ENCODE results near the gene FHAD1.

Gene FHAD1

DNA sequence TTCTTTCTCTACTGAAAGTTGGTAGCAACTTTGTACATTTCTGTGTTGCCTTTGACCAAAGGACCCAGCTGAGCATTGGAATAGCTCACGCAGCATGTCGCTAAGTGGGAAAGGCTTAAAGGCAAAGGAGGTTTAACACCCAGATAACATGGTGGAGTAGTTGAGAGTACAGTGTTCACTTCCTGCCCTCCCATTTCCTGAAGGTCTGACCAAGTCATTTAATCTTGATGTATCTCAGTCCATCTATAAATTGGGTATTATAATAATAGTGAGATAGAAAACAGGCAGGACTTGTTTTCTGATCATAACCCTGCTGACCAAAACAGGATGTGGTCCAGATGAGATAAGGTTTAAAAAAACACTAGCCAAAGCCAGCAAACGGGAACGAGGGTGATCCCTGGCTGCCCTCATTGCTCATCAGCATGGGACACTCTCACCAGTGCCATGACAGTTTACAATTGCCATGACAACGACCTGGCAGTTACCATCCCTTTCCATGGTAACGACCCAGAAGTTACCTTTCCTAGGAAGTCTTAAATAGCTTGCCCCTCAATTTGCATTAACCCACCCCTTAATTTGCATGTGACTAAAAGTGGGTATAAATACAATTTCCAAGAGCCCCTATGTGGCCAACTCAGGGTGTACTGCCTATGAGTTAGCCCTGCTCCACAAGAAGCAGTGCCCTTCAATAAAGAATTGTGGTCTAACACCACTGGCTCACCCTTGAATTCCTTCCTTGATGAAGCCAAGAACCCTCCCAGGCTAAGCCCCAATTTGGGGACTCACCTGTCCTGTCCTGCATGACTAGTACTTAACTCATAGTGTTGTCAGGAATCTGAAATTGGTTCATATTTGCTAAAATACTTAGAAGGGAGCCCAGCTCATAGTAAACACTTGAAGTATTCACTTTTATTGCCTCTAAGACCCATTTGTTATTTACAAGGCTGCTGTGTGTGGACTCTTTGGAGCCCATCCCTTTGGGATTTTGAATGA, 28.4 kb upstream of the FHAD1 start:
- peak; percentile 83 for DNase-seq (ENCODE audit: low spot score)

GRCh38 chr1:15219280-15220023, 27.6 kb upstream of the FHAD1 start:
- no peak for DNase-seq (ENCODE audit: low spot score)

DNA sequence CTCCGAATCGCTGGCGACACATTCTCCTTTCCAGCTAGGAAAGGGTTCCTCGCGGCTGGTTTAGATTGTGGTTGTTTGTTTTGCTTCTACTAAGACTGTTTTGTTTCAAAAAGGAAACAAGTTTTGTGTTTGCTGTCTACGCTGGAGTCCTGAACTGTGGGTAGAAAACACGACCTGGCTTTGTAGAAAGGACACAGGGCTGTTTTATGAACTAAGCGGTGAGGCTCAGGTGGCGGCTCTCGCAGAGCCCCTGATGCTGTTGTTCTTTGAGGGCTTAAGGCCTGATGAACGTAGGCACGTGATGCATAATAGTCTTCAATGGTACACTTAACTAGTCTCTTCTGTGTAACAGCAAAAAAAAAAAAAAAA, 27.0 kb upstream of the FHAD1 start:
- no peak for DNase-seq (ENCODE audit: low spot score)

GRCh38 chr1:15220825-15221431, 26.1 kb upstream of the FHAD1 start:
- peak; percentile 33 for DNase-seq (ENCODE audit: low spot score)

- peak; percentile 44 for DNase-seq (ENCODE audit: low spot score)
Observed at GRCh38 chr1:15222653-15223303, 24.2 kb upstream of the FHAD1 start.

GRCh38 chr1:15224259-15224869, 22.7 kb upstream of the FHAD1 start:
- DNase-seq (ENCODE audit: low spot score), result no peak

DNA sequence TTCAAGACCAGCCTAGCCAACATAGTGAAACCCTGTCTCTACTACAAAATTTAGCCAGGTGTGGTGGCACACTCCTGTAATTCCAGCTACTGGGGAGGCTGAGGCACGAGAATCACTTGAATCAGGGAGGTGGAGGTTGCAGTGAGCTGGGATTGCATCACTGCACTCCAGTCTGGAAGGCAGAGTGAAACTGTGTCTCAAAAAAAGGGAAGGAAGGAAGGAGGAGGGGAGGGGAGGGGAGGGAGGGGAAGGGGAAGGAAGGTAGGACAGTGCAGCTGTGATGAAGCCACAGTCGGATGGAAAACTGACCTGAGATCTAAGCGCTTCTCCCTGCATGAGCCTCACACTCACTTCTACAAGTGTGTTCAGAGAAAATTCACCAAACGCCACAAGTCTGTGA, 22.0 kb upstream of the FHAD1 start:
- no peak for DNase-seq (ENCODE audit: low spot score)

GRCh38 chr1:15225461-15225860, 21.6 kb upstream of the FHAD1 start:
- no peak for DNase-seq (ENCODE audit: low spot score)

- DNase-seq (ENCODE audit: low spot score), result peak; percentile 35
Observed at GRCh38 chr1:15226388-15227255, 20.4 kb upstream of the FHAD1 start.

GRCh38 chr1:15229707-15230131, 17.3 kb upstream of the FHAD1 start:
- no peak for DNase-seq (ENCODE audit: low spot score)

DNA sequence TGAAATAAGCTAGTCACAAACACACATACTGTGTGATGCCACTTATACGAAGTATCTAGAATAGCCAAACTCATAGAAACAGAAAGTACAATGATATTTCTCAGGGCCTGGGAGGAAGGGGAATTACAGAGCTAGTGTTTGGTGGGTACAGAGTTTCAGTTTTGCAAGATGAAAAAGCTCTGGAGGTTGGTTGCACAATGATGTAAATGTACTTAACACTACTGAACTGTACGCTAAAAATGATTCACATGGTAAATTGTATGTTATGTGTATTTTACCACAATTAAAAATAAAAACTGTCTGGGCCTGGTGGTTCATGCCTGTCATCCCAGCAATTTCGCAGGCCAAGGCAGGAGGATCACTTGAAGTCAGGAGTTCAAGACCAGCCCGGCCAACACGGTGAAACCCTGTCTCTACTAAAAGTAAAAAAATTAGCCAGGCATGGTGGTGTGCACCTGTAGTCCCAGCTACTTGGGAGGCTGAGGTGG, 15.3 kb upstream of the FHAD1 start:
- DNase-seq (ENCODE audit: low spot score), result no peak

DNA sequence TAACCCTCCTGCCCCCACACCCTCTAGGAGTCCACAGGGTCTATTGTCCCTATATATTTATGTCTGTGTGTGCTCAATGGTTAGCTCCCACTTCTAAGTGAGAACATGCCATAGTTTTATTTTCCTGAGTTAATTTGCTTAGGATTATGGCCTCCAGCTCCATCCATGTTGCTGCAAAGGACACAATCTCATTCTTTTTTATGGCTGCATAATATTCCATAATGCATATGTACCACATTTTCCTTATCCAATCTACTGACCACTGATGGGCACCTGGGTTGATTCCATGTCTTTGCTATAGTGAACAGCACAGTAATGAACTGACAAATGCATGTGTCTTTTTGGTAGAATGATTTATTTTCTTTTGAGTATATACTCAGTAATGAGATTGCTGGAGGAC, 13.3 kb upstream of the FHAD1 start:
- DNase-seq (ENCODE audit: low spot score), result no peak

DNA sequence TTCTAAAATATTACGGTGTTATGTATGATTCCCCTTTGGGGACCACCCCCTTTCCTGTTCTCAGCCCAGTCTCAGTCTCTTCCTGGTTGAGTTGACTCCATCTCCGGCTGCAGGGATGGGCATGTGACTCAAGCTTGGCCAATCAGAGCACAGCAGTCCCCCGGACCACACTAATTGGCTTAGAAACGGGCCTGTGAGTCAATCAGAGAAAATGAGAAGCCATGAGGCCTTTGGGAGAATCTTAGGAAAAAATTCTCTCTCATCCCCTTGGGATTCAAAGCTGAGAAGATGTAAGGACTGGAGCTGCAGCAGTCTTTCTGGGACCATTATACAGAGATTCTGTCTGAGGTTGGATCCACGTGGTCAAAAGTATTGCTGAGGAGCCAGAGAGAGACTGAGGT, 10.7 kb upstream of the FHAD1 start:
- DNase-seq (ENCODE audit: low spot score), result no peak

- DNase-seq (ENCODE audit: low spot score), result no peak
Observed at GRCh38 chr1:15236746-15237145, 10.3 kb upstream of the FHAD1 start.

DNA sequence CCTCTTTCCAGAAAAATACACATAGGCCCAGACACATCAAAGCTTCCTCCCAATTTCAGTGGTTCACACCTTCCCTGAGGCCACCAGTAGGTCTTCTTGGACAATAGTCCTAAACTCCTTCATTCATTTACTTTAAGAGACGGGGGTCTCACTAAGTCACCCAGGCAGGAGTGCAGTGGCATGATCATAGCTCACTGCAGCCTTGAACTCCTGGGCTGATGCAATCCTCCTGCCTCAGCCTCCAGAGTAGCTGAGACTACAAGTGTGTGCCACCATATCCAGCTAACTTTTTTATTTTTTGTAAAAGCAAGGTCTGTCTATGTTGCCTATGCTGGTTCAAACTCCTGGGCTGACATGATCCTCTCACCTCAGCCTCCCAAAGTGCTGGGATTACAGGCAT, 8.2 kb upstream of the FHAD1 start:
- DNase-seq (ENCODE audit: low spot score), result no peak

- DNase-seq (ENCODE audit: low spot score), result no peak
Observed at GRCh38 chr1:15242766-15243165, 4.3 kb upstream of the FHAD1 start.

DNA sequence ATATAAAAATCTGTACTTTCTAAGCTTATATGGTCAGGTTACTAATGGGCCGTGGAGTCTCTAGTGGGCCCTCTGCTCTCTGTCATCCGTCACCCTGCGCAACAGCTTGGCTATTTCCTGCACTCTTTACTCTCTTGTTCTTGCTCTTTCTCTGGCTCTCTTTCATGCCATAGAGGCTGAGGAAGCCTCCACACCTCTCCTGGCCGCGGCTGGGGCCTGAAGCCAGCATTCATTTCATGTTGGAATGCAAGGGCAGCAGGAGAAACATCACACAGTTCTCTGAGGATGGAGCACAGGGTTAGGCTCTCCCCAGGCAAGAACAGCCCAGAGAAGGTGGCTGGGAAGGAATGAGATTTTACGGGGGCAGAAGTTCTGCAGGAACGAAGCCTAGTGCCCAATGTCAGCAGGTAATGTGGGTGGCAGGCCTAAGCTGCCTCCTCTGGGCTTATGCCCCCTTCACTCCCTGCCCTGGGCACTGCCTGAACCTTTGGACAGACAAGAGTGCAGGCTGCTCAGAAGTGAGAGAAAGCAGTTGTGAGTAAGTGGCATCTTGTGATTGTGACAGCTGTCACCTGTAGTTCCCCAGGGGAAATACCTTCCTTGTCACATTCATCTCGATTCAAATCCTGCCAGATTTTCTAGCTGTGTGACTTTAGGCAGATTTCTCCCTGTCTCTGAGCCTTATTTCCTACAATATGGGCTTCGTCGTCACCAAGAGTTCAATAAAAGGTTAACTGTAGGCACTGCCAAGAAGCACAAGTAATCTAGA, 3.6 kb upstream of the FHAD1 start:
- DNase-seq (ENCODE audit: low spot score), result no peak

- DNase-seq (ENCODE audit: low spot score), result no peak
Observed at GRCh38 chr1:15244813-15245212, 2.2 kb upstream of the FHAD1 start.

DNA sequence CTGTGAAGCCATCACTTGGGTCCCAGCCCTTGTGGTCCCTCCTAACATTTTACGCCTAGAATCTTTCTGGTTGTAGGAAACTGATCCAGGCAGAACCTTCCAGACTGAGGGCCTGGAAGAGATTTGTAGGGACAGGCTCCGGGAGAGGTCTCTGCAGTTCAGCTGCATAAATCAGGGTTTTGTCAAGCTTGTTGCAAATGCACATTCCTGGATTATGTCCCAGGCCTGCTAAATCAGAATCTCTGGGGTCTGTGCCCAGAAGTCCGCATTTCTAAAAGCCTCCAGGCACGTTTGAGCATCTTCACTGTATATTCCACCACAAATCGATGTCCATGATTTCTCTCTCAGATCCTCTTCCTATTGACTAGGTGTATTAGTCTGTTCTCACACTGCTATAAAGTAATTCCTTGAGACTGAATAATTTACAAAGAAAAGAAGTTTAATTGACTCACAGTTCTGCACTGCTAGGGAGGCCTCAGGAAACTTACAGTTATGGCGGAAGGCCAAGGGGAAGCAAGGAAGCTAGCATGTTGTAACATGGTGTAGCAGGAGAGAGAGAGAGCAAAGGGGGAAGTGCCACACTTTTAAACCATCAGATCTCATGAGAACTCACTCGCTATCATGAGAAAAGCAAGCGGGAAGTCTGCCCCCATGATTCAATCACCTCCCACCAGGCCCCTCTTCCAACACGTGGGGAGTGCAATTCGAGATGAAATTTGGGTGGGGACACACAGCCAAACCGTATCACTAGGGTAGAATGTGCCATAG, 1.2 kb upstream of the FHAD1 start:
- DNase-seq (ENCODE audit: low spot score), result no peak
